Ishikawa (cell line): ENCODE data around the gene SPPL2A.

Experiments used
- CREB1 ChIP-seq: IDR thresholded peaks from 2 replicates; pipeline ENCODE4 v1.6.1; 2012; ENCODE audit warnings: low read depth
- EGR1 ChIP-seq: IDR thresholded peaks from 2 replicates; pipeline ENCODE4 v1.6.1; 2012
- EP300 ChIP-seq: IDR thresholded peaks from 2 replicates; pipeline ENCODE4 v1.6.1; 2012; ENCODE audit warnings: borderline replicate concordance
- RAD21 ChIP-seq: IDR thresholded peaks from 2 replicates; pipeline ENCODE4 v1.6.1; 2012; ENCODE audit warnings: low read depth
- REST ChIP-seq: IDR thresholded peaks from 2 replicates; pipeline ENCODE4 v1.6.1; 2012; ENCODE audit warnings: low read depth, mild to moderate bottlenecking
- TAF1 ChIP-seq: IDR thresholded peaks from 2 replicates; pipeline ENCODE4 v1.6.1; 2012; ENCODE audit warnings: low read depth, mild to moderate bottlenecking
- TCF12 ChIP-seq: IDR thresholded peaks from 2 replicates; pipeline ENCODE4 v1.6.1; 2012; ENCODE audit warnings: low read depth

GRCh38 chr15:50685191-50685975 is 80.1 kb downstream of the SPPL2A start:
- TF ChIP-seq EGR1 (no peak), CREB1 (no peak), EP300 (no peak), REST (no peak), TAF1 (no peak), RAD21 (no peak), TCF12 (no peak)
